Measurements from ENCODE around the gene RNU6-7. TPM values are rescaled to one million over a fixed set of nuclear protein-coding genes. Genes with fewer than 3 reads are reported as not detected.

RNU6-7 gene
- total and polyA plus RNA-seq, 2 of the 13 experiments (the other 11 are each of a cell fraction or from before 2014, with no cell fraction given): under 0.01 TPM; not detected in 1

DNA sequence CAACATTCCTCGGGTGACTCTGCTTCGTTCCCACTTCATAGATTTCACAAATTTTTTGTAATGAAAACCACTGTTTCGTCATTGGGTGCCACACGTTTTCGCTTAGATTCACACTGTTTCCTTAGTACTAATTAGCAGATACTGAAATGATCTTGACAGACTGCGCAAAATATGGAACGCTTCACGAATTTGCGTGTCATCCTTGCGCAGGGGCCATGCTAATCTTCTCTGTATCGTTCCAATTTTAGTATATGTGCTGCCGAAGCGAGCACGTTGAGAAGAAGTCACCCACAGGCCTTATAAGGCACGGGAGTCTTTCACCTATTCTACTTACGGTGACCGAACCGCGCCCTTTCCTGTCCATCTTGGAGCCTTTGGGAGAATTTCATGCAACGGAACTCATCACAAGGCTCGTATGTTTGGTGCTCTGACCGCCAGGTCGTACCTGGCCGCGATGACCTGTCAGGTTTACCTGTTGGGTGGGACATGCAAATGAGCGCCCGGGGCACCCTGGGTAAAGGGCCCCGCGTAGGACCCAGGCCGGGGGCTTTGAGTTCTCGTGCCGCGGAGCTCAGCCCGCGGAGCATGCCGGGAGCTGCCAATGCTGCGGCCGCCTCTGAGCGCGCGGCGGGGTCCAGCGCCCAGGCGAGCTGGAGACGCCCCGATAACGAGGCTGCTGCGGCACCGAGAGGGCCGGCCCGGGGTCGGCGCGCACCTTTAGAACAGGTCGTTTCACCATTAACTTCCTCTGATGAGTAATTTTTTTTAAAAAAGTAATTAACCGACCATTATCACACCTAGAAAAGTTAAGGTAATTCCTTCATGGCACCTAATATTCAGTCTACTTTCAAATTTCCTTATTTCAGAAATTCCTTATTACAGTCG, 1.4 kb downstream of the RNU6-7 start, which contains the start of gene RNU6-8 (continued):
- TF ChIP-seq, protein P1, sequence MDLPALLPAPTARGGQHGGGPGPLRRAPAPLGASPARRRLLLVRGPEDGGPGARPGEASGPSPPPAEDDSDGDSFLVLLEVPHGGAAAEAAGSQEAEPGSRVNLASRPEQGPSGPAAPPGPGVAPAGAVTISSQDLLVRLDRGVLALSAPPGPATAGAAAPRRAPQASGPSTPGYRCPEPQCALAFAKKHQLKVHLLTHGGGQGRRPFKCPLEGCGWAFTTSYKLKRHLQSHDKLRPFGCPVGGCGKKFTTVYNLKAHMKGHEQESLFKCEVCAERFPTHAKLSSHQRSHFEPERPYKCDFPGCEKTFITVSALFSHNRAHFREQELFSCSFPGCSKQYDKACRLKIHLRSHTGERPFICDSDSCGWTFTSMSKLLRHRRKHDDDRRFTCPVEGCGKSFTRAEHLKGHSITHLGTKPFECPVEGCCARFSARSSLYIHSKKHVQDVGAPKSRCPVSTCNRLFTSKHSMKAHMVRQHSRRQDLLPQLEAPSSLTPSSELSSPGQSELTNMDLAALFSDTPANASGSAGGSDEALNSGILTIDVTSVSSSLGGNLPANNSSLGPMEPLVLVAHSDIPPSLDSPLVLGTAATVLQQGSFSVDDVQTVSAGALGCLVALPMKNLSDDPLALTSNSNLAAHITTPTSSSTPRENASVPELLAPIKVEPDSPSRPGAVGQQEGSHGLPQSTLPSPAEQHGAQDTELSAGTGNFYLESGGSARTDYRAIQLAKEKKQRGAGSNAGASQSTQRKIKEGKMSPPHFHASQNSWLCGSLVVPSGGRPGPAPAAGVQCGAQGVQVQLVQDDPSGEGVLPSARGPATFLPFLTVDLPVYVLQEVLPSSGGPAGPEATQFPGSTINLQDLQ (CRISPR knock-in tag; IDR thresholded peaks at IDR 0.05): peak; percentile 81
- TF ChIP-seq ZNF7 (CRISPR knock-in tag; IDR thresholded peaks at IDR 0.05): no peak
- no peak for TF ChIP-seq HOXA7 (CRISPR knock-in tag; IDR thresholded peaks at IDR 0.05)
- TF ChIP-seq ZNF274 (CRISPR knock-in tag; IDR thresholded peaks at IDR 0.05): peak; percentile 98
- TF ChIP-seq ZNF572 (CRISPR knock-in tag; IDR thresholded peaks at IDR 0.05): peak; percentile 98
- peak in 1 of 2 experiments; percentile 97; a peak in 2 of 4 replicates for TF ChIP-seq KLF16 (CRISPR knock-in tag; IDR thresholded peaks at IDR 0.05)
- no peak for TF ChIP-seq FLYWCH1 (CRISPR knock-in tag; IDR thresholded peaks at IDR 0.05)
- TF ChIP-seq PREB (CRISPR knock-in tag; IDR thresholded peaks at IDR 0.05): no peak; the same call in 1 of the 2 replicates
- TF ChIP-seq ZNF570 (CRISPR knock-in tag; IDR thresholded peaks at IDR 0.05; ENCODE audit: borderline replicate concordance): no peak
- TF ChIP-seq, protein P2, sequence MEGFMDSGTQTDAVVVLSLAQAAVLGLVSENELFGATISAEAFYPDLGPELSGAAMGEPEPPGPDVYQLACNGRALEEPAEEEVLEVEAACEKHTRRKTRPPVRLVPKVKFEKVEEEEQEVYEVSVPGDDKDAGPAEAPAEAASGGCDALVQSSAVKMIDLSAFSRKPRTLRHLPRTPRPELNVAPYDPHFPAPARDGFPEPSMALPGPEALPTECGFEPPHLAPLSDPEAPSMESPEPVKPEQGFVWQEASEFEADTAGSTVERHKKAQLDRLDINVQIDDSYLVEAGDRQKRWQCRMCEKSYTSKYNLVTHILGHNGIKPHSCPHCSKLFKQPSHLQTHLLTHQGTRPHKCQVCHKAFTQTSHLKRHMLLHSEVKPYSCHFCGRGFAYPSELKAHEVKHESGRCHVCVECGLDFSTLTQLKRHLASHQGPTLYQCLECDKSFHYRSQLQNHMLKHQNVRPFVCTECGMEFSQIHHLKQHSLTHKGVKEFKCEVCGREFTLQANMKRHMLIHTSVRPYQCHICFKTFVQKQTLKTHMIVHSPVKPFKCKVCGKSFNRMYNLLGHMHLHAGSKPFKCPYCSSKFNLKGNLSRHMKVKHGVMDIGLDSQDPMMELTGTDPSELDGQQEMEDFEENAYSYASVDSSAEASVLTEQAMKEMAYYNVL (CRISPR knock-in tag; IDR thresholded peaks at IDR 0.05; ENCODE audit: borderline replicate concordance): peak; percentile 80
- no peak for TF ChIP-seq ZFP1 (CRISPR knock-in tag; IDR thresholded peaks at IDR 0.05)
- TF ChIP-seq ZNF232 (CRISPR knock-in tag; IDR thresholded peaks at IDR 0.05; ENCODE audit: borderline replicate concordance): peak; percentile 93
- TF ChIP-seq SPEN (CRISPR knock-in tag; IDR thresholded peaks at IDR 0.05; ENCODE audit: low read depth): peak; percentile 94
- peak; percentile 73 for TF ChIP-seq PTBP1 (IDR thresholded peaks at IDR 0.05; ENCODE audit: low read depth, low read length, poor library complexity, severe bottlenecking)
- TF ChIP-seq ZNF629 (CRISPR knock-in tag; conservative IDR thresholded peaks at IDR 0.05): 0 out of 2 replicates have a peak, but pooled peaks have one; percentile 56
- peak; percentile 85; the same call in 1 of the 2 replicates for TF ChIP-seq ZNF230 (CRISPR knock-in tag; IDR thresholded peaks at IDR 0.05)
- TF ChIP-seq RFXAP (CRISPR knock-in tag; IDR thresholded peaks at IDR 0.05; ENCODE audit: borderline replicate concordance): peak; percentile 97
- TF ChIP-seq, protein P3, sequence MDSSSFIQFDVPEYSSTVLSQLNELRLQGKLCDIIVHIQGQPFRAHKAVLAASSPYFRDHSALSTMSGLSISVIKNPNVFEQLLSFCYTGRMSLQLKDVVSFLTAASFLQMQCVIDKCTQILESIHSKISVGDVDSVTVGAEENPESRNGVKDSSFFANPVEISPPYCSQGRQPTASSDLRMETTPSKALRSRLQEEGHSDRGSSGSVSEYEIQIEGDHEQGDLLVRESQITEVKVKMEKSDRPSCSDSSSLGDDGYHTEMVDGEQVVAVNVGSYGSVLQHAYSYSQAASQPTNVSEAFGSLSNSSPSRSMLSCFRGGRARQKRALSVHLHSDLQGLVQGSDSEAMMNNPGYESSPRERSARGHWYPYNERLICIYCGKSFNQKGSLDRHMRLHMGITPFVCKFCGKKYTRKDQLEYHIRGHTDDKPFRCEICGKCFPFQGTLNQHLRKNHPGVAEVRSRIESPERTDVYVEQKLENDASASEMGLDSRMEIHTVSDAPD (CRISPR knock-in tag; IDR thresholded peaks at IDR 0.05): peak; percentile 86
- TF ChIP-seq, protein P4, sequence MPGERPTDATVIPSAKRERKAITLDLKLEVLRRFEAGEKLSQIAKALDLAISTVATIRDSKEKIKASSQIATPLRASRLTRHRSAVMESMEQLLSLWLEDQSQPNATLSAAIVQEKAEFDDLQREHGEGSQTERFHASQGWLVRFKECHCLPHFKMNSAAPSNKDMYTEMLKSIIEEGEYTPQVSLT (CRISPR knock-in tag; IDR thresholded peaks at IDR 0.05; ENCODE audit: borderline replicate concordance, low read depth): peak; percentile 31
- TF ChIP-seq POLR2AphosphoS5 (IDR thresholded peaks at IDR 0.05; ENCODE audit: low read depth, low read length): peak; percentile 64
- peak; percentile 95 for TF ChIP-seq TARDBP (CRISPR knock-in tag; IDR thresholded peaks at IDR 0.05)
- peak; percentile 90 for TF ChIP-seq FOXK1 (CRISPR knock-in tag; IDR thresholded peaks at IDR 0.05; ENCODE audit: borderline replicate concordance, low read depth)
